ENCODE results near the gene IFNL2.
"Not testable (repeated sequence)": the region's sequence is repeated elsewhere in the genome, so short reads cannot be mapped to it uniquely, and the experiment has no call there.

Gene IFNL2

GRCh38 chr19:39264306-39265290 lies 3.6 kb upstream of the IFNL2 start:
- DNase-seq (ENCODE audit: low read depth in 1 of 2, low spot score in 1 of 2): no peak

GRCh38 chr19:39265321-39265916 lies 2.8 kb upstream of the IFNL2 start:
- no peak for TF ChIP-seq JUND (IDR thresholded peaks at IDR 0.05; ENCODE audit: low read depth)
- no peak for DNase-seq (ENCODE audit: low read depth in 1 of 2, low spot score in 1 of 2)
- in situ Hi-C loops (cut with HindIII; ENCODE audit: low pct_unique_long_range_greater_than_20kb, low sequenced_read_pairs): no loop called here

More at GRCh38 chr19:39264306-39265290, 3.6 kb upstream of the IFNL2 start:
- TF ChIP-seq JUND (IDR thresholded peaks at IDR 0.05; ENCODE audit: low read depth): no peak
- in situ Hi-C loops (cut with HindIII; ENCODE audit: low pct_unique_long_range_greater_than_20kb, low sequenced_read_pairs): no loop called here

- in situ Hi-C loops (cut with HindIII; ENCODE audit: low pct_unique_long_range_greater_than_20kb, low sequenced_read_pairs); DNase-seq (ENCODE audit: low read depth in 1 of 2, low spot score in 1 of 2): not testable (repeated sequence)
These were observed 481 bp downstream of the IFNL2 start for GRCh38 chr19:39268531-39269223.

GRCh38 chr19:39269369-39269768 lies 1.2 kb downstream of the IFNL2 start:
- in situ Hi-C loops (cut with HindIII; ENCODE audit: low pct_unique_long_range_greater_than_20kb, low sequenced_read_pairs); DNase-seq (ENCODE audit: low read depth in 1 of 2, low spot score in 1 of 2): not testable (repeated sequence)

GRCh38 chr19:39270036-39270871 lies 2.1 kb downstream of the IFNL2 start:
- no peak for DNase-seq (ENCODE audit: low read depth in 1 of 2, low spot score in 1 of 2)
- no peak for TF ChIP-seq JUND (IDR thresholded peaks at IDR 0.05; ENCODE audit: low read depth)
- in situ Hi-C loops (cut with HindIII; ENCODE audit: low pct_unique_long_range_greater_than_20kb, low sequenced_read_pairs): no loop called here

GRCh38 chr19:39273859-39274258 lies 5.7 kb downstream of the IFNL2 start:
- in situ Hi-C loops (cut with HindIII; ENCODE audit: low pct_unique_long_range_greater_than_20kb, low sequenced_read_pairs); DNase-seq (ENCODE audit: low read depth in 1 of 2, low spot score in 1 of 2): not testable (repeated sequence)

- TF ChIP-seq JUND (IDR thresholded peaks at IDR 0.05; ENCODE audit: low read depth): no peak
- in situ Hi-C loops (cut with HindIII; ENCODE audit: low pct_unique_long_range_greater_than_20kb, low sequenced_read_pairs): no loop called here
- no peak for DNase-seq (ENCODE audit: low read depth in 1 of 2, low spot score in 1 of 2)
These were observed 7.4 kb downstream of the IFNL2 start for GRCh38 chr19:39275578-39275977.

GRCh38 chr19:39276740-39277139 lies 8.5 kb downstream of the IFNL2 start:
- no peak for TF ChIP-seq JUND (IDR thresholded peaks at IDR 0.05; ENCODE audit: low read depth)
- DNase-seq (ENCODE audit: low read depth in 1 of 2, low spot score in 1 of 2): no peak
- in situ Hi-C loops (cut with HindIII; ENCODE audit: low pct_unique_long_range_greater_than_20kb, low sequenced_read_pairs): no loop called here

- peak in 1 of 2 experiments; percentile 16 for DNase-seq (ENCODE audit: low read depth in 1 of 2, low spot score in 1 of 2)
- in situ Hi-C loops (cut with HindIII; ENCODE audit: low pct_unique_long_range_greater_than_20kb, low sequenced_read_pairs): no loop called here
- no peak for TF ChIP-seq JUND (IDR thresholded peaks at IDR 0.05; ENCODE audit: low read depth)
These were observed 9.4 kb downstream of the IFNL2 start for GRCh38 chr19:39277598-39277997.

GRCh38 chr19:39282021-39282420 lies 13.8 kb downstream of the IFNL2 start:
- no peak for TF ChIP-seq JUND (IDR thresholded peaks at IDR 0.05; ENCODE audit: low read depth)
- no peak for DNase-seq (ENCODE audit: low read depth in 1 of 2, low spot score in 1 of 2)
- in situ Hi-C loops (cut with HindIII; ENCODE audit: low pct_unique_long_range_greater_than_20kb, low sequenced_read_pairs): no loop called here

GRCh38 chr19:39284032-39284431 lies 15.8 kb downstream of the IFNL2 start:
- in situ Hi-C loops (cut with HindIII; ENCODE audit: low pct_unique_long_range_greater_than_20kb, low sequenced_read_pairs): no loop called here
- no peak for TF ChIP-seq JUND (IDR thresholded peaks at IDR 0.05; ENCODE audit: low read depth)
- no peak for DNase-seq (ENCODE audit: low read depth in 1 of 2, low spot score in 1 of 2)

GRCh38 chr19:39293394-39293793 lies 25.2 kb downstream of the IFNL2 start:
- DNase-seq (ENCODE audit: low read depth in 1 of 2, low spot score in 1 of 2): no peak
- in situ Hi-C loops (cut with HindIII; ENCODE audit: low pct_unique_long_range_greater_than_20kb, low sequenced_read_pairs): no loop called here

More at GRCh38 chr19:39293394-39293793, 25.2 kb downstream of the IFNL2 start:
- TF ChIP-seq JUND (IDR thresholded peaks at IDR 0.05; ENCODE audit: low read depth): no peak

All from T47D (cell line).